AG04449 (cell line): ENCODE results near the gene NINL.

Experiments used
- CTCF ChIA-PET: fragments of 350-600 bp; formaldehyde crosslinking; extraction: SDS; loops from one replicate; lab custom pipeline; 2021; ENCODE audit warnings: antibody characterized with exemption; lab: Yijun Ruan, JAX
- POLR2A ChIA-PET: fragments of 400-600, 350-600 bp; formaldehyde crosslinking; extraction: SDS; loops from one replicate; lab custom pipeline; 2020; ENCODE audit warnings: antibody characterized with exemption, inconsistent platforms; lab: Yijun Ruan, JAX
- DNase-seq: peaks from one replicate; pipeline ENCODE4 v3.0.0-alpha.2; 2010; ENCODE audit warnings: low read depth, low spot score
- H3K4me3 ChIP-seq: 2 replicates; pipeline ENCODE4 v1.5.1; 2011; ENCODE audit warnings: low read depth, mild to moderate bottlenecking, control low read depth, low read length
- CTCF ChIP-seq: IDR thresholded peaks from one replicate; pipeline ENCODE4 v1.5.1; 2011; ENCODE audit warnings: mild to moderate bottlenecking, moderate library complexity, low read length, control low read depth, inconsistent platforms; ENCODE audit not compliant: insufficient read depth; ENCODE audit errors: missing control alignments

The NINL gene

GRCh38 chr20:25467441-25467840 lies 117.9 kb downstream of the NINL start:
- no peak overlapping the region for H3K4me3 ChIP-seq
- CTCF ChIA-PET, result no interaction called here
- no peak for TF ChIP-seq CTCF
- no peak for DNase-seq
- POLR2A ChIA-PET, result no interaction called here

- TF ChIP-seq CTCF, result no peak
- H3K4me3 ChIP-seq, result no peak overlapping the region
- ChIA-PET POLR2A (no interaction called here), CTCF (no interaction called here)
- DNase-seq, result no peak
Measured at GRCh38 chr20:25466846-25467245, 118.5 kb downstream of the NINL start.

- no peak for TF ChIP-seq CTCF
- H3K4me3 ChIP-seq, result no peak overlapping the region
- CTCF ChIA-PET, result no interaction called here
- POLR2A ChIA-PET, result no interaction called here
- no peak for DNase-seq
Measured at GRCh38 chr20:25465243-25466135, 119.8 kb downstream of the NINL start.

GRCh38 chr20:25464501-25465242 lies 120.7 kb downstream of the NINL start:
- H3K4me3 ChIP-seq, result no peak overlapping the region
- CTCF ChIA-PET, result no interaction called here
- no peak for DNase-seq
- POLR2A ChIA-PET, result no interaction called here
- TF ChIP-seq CTCF, result no peak

- CTCF ChIA-PET, result interaction anchor here (1.2 kb wide), 1 partner anchor 9 kb away, joined by 3 read pairs; no protein-coding TSS in a partner anchor
- POLR2A ChIA-PET, result no interaction called here
Measured at GRCh38 chr20:25461786-25462545, 123.4 kb downstream of the NINL start.

More at GRCh38 chr20:25461786-25462545, 123.4 kb downstream of the NINL start:
- H3K4me3 ChIP-seq, result no peak overlapping the region
- TF ChIP-seq CTCF, result no peak
- DNase-seq, result no peak
